RWPE2 (cell line): Measurements from ENCODE around the gene NT5C3B.
"Not testable (repeated sequence)": the region's sequence is repeated elsewhere in the genome, so short reads cannot be mapped to it uniquely, and the experiment has no call there.

ENCODE experiments used
- ATAC-seq: fragments of 200-7000 bp; cut with Tn5 transposase; 3 replicates; pipeline ENCODE4 v1.9.1; 2021; ENCODE audit warnings: low read depth
- DNase-seq: peaks from one replicate; pipeline ENCODE4 v3.0.0-alpha.2; 2020; ENCODE audit warnings: low spot score
- H3K27ac ChIP-seq: fragments of 450-650 bp; 2 replicates; pipeline ENCODE4 v1.5.1; 2017; ENCODE audit warnings: mild to moderate bottlenecking; ENCODE audit not compliant: poor library complexity, severe bottlenecking
- H3K27me3 ChIP-seq: fragments of 250-450 bp; sonication (Bioruptor Pico); 2 replicates; pipeline ENCODE4 v1.5.1; 2021; ENCODE audit warnings: mild to moderate bottlenecking, moderate library complexity; ENCODE audit not compliant: insufficient read depth, poor library complexity, severe bottlenecking
- H3K36me3 ChIP-seq: fragments of 250-450 bp; sonication (Bioruptor Pico); 2 replicates; pipeline ENCODE4 v1.5.1; 2020; ENCODE audit warnings: low read depth, mild to moderate bottlenecking, moderate library complexity
- H3K4me1 ChIP-seq: fragments of 250-450 bp; sonication (Bioruptor Pico); 2 replicates; pipeline ENCODE4 v1.5.1; 2021; ENCODE audit warnings: mild to moderate bottlenecking, moderate library complexity; ENCODE audit not compliant: insufficient read depth, poor library complexity, severe bottlenecking
- H3K4me3 ChIP-seq: fragments of 250-450 bp; sonication (Bioruptor Pico); 2 replicates; pipeline ENCODE4 v1.5.1; 2021; ENCODE audit warnings: mild to moderate bottlenecking, moderate library complexity; ENCODE audit not compliant: severe bottlenecking
- H3K9me3 ChIP-seq: fragments of 250-450 bp; sonication (Bioruptor Pico); 2 replicates; pipeline ENCODE4 v1.5.1; 2021; ENCODE audit warnings: mild to moderate bottlenecking, moderate library complexity; ENCODE audit not compliant: severe bottlenecking
- CTCF ChIP-seq: fragments of 450-650 bp; IDR thresholded peaks from one replicate; pipeline ENCODE4 v1.5.1; 2017; ENCODE audit warnings: mild to moderate bottlenecking, moderate library complexity; ENCODE audit not compliant: poor library complexity, severe bottlenecking

The NT5C3B gene

GRCh38 chr17:41860254-41860931, 24.4 kb upstream of the NT5C3B start:
- H3K4me1 ChIP-seq, result no peaks in the 10 kb centered on the region
- H3K4me3 ChIP-seq, result no peak overlapping the region
- no peak for ATAC-seq
- H3K27ac ChIP-seq, result no peak overlapping the region
- no peak for DNase-seq
- no peaks in the 10 kb centered on the region for H3K27me3 ChIP-seq
- H3K9me3 ChIP-seq, result no peaks in the 10 kb centered on the region
- peaks cover 6% of the 10 kb centered on the region; the same call in 1 of the 2 replicates for H3K36me3 ChIP-seq
- TF ChIP-seq CTCF, result no peak

- not testable (repeated sequence) for H3K4me3 ChIP-seq, ATAC-seq, H3K9me3 ChIP-seq, H3K4me1 ChIP-seq, DNase-seq, H3K27ac ChIP-seq, H3K27me3 ChIP-seq
- peaks cover 29% of the 10 kb centered on the region for H3K36me3 ChIP-seq
Observed at GRCh38 chr17:41851382-41851781, 15.3 kb upstream of the NT5C3B start.

DNA sequence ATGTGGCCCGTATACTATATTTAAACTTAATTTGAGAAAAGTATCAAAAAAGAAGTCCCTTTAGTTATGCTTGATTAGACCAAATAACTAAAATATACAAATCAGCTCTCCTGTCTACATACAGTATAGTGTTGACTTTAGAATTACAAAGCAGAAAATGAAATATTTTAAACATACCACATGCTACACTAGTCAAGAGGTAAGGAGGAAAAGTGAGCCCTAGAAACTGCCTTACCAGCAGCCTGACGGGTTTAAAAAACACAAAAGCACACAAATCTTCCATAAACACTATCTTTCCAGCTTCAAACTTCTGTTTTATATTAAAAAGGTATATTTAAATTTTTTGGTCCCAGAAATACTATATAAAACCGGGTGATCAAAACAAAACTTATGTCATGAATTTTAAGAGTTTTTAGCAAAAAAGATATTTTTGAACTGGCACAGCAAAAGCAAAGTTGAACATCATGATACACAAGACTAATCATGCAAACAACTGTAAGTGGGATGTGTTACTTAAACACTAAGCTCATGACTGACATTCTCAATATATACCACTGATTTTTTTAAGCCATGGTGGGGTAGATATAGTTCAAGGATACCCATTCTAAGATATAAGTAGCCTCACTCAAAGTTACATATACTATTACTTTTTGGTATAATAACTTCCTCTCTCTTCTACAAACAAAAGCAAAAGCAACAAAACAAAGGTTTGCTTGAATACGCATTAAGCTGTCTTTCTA, 13.4 kb upstream of the NT5C3B start:
- ATAC-seq (no peak), DNase-seq (no peak)
- Histone ChIP-seq H3K4me1 (no peaks in the 10 kb centered on the region), H3K4me3 (no peak overlapping the region), H3K27me3 (no peaks in the 10 kb centered on the region), H3K36me3 (peaks cover 18% of the 10 kb centered on the region), H3K9me3 (no peaks in the 10 kb centered on the region), H3K27ac (no peak overlapping the region)
- no peak for TF ChIP-seq CTCF

DNA sequence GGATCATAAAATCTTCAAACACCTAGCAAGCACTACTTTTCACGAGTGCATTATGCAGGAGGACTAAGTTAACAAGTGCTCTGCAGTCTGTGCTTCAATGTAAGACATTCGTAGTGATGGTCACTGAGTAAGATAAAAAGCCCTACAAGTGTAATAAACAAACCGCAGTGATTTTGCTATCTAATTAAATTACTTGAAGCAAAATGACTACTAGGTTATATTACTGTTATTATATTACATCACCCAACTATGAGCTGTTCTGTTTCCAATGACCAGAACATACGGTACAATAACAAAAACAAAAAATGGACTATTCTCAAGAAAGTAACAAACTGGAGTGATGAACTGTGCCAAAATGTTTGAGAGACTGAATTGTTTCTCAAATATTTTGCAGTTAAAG, 12.8 kb upstream of the NT5C3B start:
- no peak for TF ChIP-seq CTCF
- Histone ChIP-seq H3K27me3 (no peaks in the 10 kb centered on the region), H3K4me3 (no peak overlapping the region), H3K4me1 (no peaks in the 10 kb centered on the region), H3K36me3 (peaks cover 11% of the 10 kb centered on the region), H3K9me3 (no peaks in the 10 kb centered on the region), H3K27ac (no peak overlapping the region)
- ATAC-seq (no peak), DNase-seq (no peak)

- Histone ChIP-seq H3K36me3 (no peaks in the 10 kb centered on the region), H3K27ac (no peak overlapping the region), H3K4me3 (no peak overlapping the region), H3K9me3 (no peaks in the 10 kb centered on the region), H3K27me3 (no peaks in the 10 kb centered on the region), H3K4me1 (no peaks in the 10 kb centered on the region)
- no peak for DNase-seq
- peak; percentile 57; the same call in 1 of the 3 replicates for ATAC-seq
- TF ChIP-seq CTCF, result no peak
Observed at GRCh38 chr17:41844971-41845370, 8.9 kb upstream of the NT5C3B start.

DNA sequence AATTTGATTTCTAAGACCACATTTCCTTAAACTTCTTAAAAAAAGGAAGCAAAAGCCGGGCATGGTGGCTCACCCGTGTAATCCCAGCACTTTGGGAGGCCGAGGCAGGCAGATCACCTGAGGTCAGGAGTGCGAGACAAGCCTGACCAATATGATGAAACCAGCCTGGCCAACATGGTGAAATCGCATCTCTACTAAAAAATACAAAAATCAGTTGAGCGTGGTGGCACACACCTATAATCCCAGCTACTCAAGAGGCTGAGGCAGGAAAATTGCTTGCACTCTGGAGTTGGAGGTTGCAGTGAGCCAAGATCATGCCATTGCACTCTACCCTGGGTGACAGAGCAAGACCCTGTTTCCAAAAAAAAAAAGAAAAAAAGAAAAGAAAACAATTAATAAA, 4.7 kb upstream of the NT5C3B start:
- DNase-seq, ATAC-seq, H3K27me3 ChIP-seq, H3K4me1 ChIP-seq, H3K4me3 ChIP-seq, H3K36me3 ChIP-seq, H3K9me3 ChIP-seq, H3K27ac ChIP-seq: not testable (repeated sequence)

GRCh38 chr17:41839448-41839847, 3.4 kb upstream of the NT5C3B start:
- ATAC-seq, H3K27ac ChIP-seq: not testable (repeated sequence)

More at GRCh38 chr17:41839448-41839847, 3.4 kb upstream of the NT5C3B start:
- not testable (repeated sequence) for H3K9me3 ChIP-seq, DNase-seq, H3K36me3 ChIP-seq, H3K4me1 ChIP-seq, H3K4me3 ChIP-seq, H3K27me3 ChIP-seq
